ENCODE measurements around the gene EZH1.

EZH1 gene

GRCh38 chr17:42673266-42673884 is 71.5 kb downstream of the EZH1 start:
- H3K9me3 Mint-ChIP-seq: no peaks in the 10 kb centered on the region
- peaks cover 56% of the 10 kb centered on the region for H3K4me1 Mint-ChIP-seq
- DNase-seq: no peak
- TF ChIP-seq, protein P1, sequence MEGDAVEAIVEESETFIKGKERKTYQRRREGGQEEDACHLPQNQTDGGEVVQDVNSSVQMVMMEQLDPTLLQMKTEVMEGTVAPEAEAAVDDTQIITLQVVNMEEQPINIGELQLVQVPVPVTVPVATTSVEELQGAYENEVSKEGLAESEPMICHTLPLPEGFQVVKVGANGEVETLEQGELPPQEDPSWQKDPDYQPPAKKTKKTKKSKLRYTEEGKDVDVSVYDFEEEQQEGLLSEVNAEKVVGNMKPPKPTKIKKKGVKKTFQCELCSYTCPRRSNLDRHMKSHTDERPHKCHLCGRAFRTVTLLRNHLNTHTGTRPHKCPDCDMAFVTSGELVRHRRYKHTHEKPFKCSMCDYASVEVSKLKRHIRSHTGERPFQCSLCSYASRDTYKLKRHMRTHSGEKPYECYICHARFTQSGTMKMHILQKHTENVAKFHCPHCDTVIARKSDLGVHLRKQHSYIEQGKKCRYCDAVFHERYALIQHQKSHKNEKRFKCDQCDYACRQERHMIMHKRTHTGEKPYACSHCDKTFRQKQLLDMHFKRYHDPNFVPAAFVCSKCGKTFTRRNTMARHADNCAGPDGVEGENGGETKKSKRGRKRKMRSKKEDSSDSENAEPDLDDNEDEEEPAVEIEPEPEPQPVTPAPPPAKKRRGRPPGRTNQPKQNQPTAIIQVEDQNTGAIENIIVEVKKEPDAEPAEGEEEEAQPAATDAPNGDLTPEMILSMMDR (IDR thresholded peaks at IDR 0.05): no peak
- H3K27me3 Mint-ChIP-seq (ENCODE audit: low read depth, poor library complexity): peaks cover 46% of the 10 kb centered on the region
- peaks cover 26% of the 10 kb centered on the region for H3K36me3 Mint-ChIP-seq (ENCODE audit: low read depth)
- H3K27ac Mint-ChIP-seq: no peak overlapping the region
- H3K4me3 Mint-ChIP-seq: no peak overlapping the region

DNA sequence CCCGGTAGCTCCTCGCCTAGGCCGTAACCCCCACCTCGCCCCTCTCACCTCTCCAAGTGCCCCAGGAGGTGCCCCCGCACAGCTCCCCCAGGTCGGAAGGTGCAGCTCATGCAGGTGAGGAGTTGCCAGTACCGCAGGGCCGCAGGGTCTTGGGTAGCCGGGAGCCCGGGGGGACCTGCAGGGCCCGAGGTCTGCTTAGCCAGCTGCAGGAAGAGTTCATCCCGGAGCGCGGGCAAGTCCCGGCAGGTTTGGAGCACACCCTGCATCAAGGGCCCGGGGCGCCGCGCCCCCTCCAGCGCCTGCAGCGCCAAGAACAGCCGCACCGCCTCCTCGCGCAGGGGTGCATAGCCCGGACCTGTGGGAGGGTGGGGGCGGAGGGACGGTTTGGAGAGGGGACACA is 72.8 kb downstream of the EZH1 start:
- no peak overlapping the region for H3K27ac Mint-ChIP-seq
- H3K4me1 Mint-ChIP-seq: peaks cover 56% of the 10 kb centered on the region

DNA sequence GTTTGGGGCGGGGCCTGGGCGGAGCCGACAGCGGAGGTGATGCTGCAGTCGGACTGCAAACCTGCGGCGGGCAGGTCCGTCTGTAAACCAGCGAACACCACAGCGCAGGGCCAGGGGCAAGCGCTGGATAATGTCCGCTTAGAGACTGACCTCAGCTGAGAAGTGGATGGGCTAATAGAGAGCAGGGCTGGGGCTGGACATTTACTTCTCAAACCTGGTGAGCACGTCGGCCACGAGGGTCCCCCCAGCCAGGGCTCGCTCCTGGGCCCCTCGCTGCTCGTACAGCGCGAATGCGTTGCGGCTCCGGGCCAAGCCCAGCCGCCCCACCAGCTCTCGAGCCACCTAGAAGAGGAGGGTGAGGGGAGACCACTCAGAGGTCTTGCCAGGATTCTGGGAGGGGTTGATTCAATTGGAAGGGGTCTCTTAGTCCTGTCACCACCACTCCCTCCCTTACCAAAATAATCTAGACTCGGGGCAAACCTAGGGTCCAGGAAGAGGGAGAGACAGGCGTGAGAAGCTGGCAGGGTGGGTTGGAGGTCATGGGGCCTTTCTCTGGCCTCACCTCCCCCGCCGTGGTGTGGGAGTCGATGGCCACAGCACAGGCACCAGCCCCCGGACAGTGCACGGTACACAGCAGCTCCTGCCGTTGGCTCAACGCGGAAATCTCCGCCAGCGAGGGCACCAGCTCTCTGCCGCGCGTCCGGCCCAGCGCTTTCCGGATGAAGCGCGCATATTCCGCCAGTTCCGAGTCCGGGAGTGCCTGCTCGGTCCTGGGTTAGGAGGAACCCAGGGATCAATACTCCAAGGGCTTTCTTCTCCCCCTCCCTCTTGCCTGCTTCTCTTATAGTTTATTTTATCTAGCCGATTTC is 73.8 kb downstream of the EZH1 start:
- H3K4me3 Mint-ChIP-seq: peak overlapping the region; percentile 34
- TF ChIP-seq, protein P1 (IDR thresholded peaks at IDR 0.05): no peak
- no peak overlapping the region for H3K27ac Mint-ChIP-seq
- peaks cover 57% of the 10 kb centered on the region for H3K4me1 Mint-ChIP-seq
- no peak for DNase-seq
- H3K27me3 Mint-ChIP-seq (ENCODE audit: low read depth, poor library complexity): peaks cover 41% of the 10 kb centered on the region
- H3K9me3 Mint-ChIP-seq: no peaks in the 10 kb centered on the region
- peaks cover 41% of the 10 kb centered on the region for H3K36me3 Mint-ChIP-seq (ENCODE audit: low read depth)

More for the DNA sequence above, 72.8 kb downstream of the EZH1 start:
- H3K9me3 Mint-ChIP-seq: no peaks in the 10 kb centered on the region
- H3K4me3 Mint-ChIP-seq: no peak overlapping the region
- H3K36me3 Mint-ChIP-seq (ENCODE audit: low read depth): peaks cover 31% of the 10 kb centered on the region
- peaks cover 41% of the 10 kb centered on the region for H3K27me3 Mint-ChIP-seq (ENCODE audit: low read depth, poor library complexity)
- no peak for DNase-seq
- TF ChIP-seq, protein P1 (IDR thresholded peaks at IDR 0.05): no peak

DNA sequence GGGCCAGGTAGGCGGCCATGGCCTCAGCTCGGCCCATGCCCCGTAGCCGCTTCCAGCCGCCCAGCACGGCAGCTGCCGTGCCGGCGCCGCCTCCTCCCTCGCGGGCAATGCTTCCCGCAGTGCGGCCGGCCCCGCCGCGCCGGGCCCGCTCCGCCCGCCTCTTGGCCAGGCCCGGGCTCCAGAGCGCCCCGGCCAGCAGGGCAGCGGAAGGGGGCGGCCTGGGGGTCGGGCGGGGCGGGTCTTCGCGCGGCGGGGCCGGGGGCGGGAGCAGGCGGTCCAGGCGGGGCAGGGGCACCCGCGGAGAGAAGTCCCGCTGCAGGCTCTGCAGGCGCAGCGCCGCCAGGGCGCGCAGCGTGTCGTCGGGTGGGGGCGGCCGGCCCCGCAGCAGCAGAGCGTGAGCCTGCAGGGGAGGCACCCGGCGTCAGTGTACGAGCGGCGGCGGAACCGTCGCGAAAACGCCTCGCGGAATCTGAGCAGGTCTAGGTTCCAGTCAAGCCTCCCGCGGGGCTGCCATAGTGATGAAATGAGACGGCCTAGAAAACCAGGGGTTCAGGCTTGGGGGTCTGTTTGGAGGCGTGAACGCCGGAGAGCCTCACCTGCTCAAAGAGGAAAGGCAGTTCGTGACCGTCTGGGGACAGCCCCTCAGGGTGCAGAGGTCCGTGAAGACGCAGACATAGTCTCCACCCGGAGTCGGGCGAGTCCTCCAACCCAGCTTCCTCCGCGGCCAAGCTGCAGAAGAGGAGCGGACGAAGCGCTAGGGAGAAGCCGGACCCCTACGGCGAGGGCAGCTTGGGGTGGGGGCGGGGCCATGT is 74.7 kb downstream of the EZH1 start:
- H3K27me3 Mint-ChIP-seq (ENCODE audit: low read depth, poor library complexity): peaks cover 41% of the 10 kb centered on the region
- no peak overlapping the region for H3K27ac Mint-ChIP-seq
- peak overlapping the region; percentile 69 for H3K4me3 Mint-ChIP-seq
- TF ChIP-seq, protein P1 (IDR thresholded peaks at IDR 0.05): no peak
- peak; percentile 74 for DNase-seq
- peaks cover 49% of the 10 kb centered on the region for H3K36me3 Mint-ChIP-seq (ENCODE audit: low read depth)
- H3K9me3 Mint-ChIP-seq: no peaks in the 10 kb centered on the region
- H3K4me1 Mint-ChIP-seq: peaks cover 57% of the 10 kb centered on the region

- Mint-ChIP-seq H3K9me3 (no peaks in the 10 kb centered on the region), H3K27ac (no peak overlapping the region), H3K4me3 (no peak overlapping the region), H3K4me1 (peaks cover 52% of the 10 kb centered on the region), H3K27me3 (ENCODE audit: low read depth, poor library complexity) (peaks cover 36% of the 10 kb centered on the region), H3K36me3 (ENCODE audit: low read depth) (peaks cover 50% of the 10 kb centered on the region)
- no peak for DNase-seq
- TF ChIP-seq, protein P1 (IDR thresholded peaks at IDR 0.05): no peak
These were observed 75.2 kb downstream of the EZH1 start for GRCh38 chr17:42669705-42669976.
